H9 (cell line): ENCODE data around the gene BLTP3A. TPM values are rescaled to one million over a fixed set of nuclear protein-coding genes. Genes with fewer than 3 reads are reported as not detected.

Experiments
- DNase-seq: peaks from one replicate; pipeline ENCODE4 v3.0.0-alpha.2; 2017
- H2AFZ ChIP-seq: one replicate; pipeline ENCODE4 v1.6.1; 2013; ENCODE audit warnings: mild to moderate bottlenecking, low read length, control low read depth, moderate library complexity
- H2AK5ac ChIP-seq: 2 replicates; pipeline ENCODE4 v1.6.1; 2013; ENCODE audit warnings: low read length, control low read depth, mixed read lengths; ENCODE audit not compliant: insufficient read length
- H2BK120ac ChIP-seq: one replicate; pipeline ENCODE4 v1.6.1; 2013; ENCODE audit warnings: low read depth, mild to moderate bottlenecking, low read length, control low read depth, inconsistent platforms; ENCODE audit not compliant: poor library complexity, severe bottlenecking
- H2BK12ac ChIP-seq: 2 replicates; pipeline ENCODE4 v1.6.1; 2013; ENCODE audit warnings: low read length, control low read depth, mixed read lengths, low read depth; ENCODE audit not compliant: insufficient read length
- H2BK15ac ChIP-seq: 2 replicates; pipeline ENCODE4 v1.6.1; 2013; ENCODE audit warnings: low read depth, low read length, control low read depth
- H2BK20ac ChIP-seq: one replicate; pipeline ENCODE4 v1.6.1; 2013; ENCODE audit warnings: low read depth, mild to moderate bottlenecking, low read length, control low read depth, inconsistent platforms; ENCODE audit not compliant: poor library complexity, severe bottlenecking
- H2BK5ac ChIP-seq: 2 replicates; pipeline ENCODE4 v1.6.1; 2013; ENCODE audit warnings: low read length, control low read depth, mixed read lengths; ENCODE audit not compliant: insufficient read length
- H3K14ac ChIP-seq: 2 replicates; pipeline ENCODE4 v1.6.1; 2013; ENCODE audit warnings: low read length, control low read depth; ENCODE audit not compliant: insufficient read depth
- H3K18ac ChIP-seq: 2 replicates; pipeline ENCODE4 v1.6.1; 2013; ENCODE audit warnings: low read depth, mild to moderate bottlenecking, mixed read lengths, low read length, control low read depth; ENCODE audit not compliant: insufficient read length
- H3K23ac ChIP-seq: 2 replicates; pipeline ENCODE4 v1.6.1; 2013; ENCODE audit warnings: low read length, control low read depth, mixed read lengths, low read depth; ENCODE audit not compliant: insufficient read length
- H3K23me2 ChIP-seq: 2 replicates; pipeline ENCODE4 v1.6.1; 2013; ENCODE audit warnings: low read depth, mild to moderate bottlenecking, mixed read lengths, low read length, control low read depth; ENCODE audit not compliant: insufficient read length, poor library complexity, severe bottlenecking
- H3K27ac ChIP-seq: 2 replicates; pipeline ENCODE4 v1.5.1; 2013; ENCODE audit warnings: low read length, control low read depth, mixed read lengths, low read depth; ENCODE audit not compliant: insufficient read length
- H3K27me3 ChIP-seq: 2 replicates; pipeline ENCODE4 v1.6.1; 2013; ENCODE audit warnings: low read length, control low read depth, inconsistent platforms; ENCODE audit not compliant: insufficient read depth
- H3K4ac ChIP-seq: 2 replicates; pipeline ENCODE4 v1.6.1; 2013; ENCODE audit warnings: low read depth, mild to moderate bottlenecking, control low read depth, inconsistent platforms, low read length, moderate library complexity
- H3K4me1 ChIP-seq: 2 replicates; pipeline ENCODE4 v1.6.1; 2013; ENCODE audit warnings: low read length, control low read depth, inconsistent platforms; ENCODE audit not compliant: insufficient read depth
- H3K4me2 ChIP-seq: 2 replicates; pipeline ENCODE4 v1.6.1; 2013; ENCODE audit warnings: low read length, control low read depth, mixed read lengths; ENCODE audit not compliant: insufficient read length, insufficient read depth
- H3K56ac ChIP-seq: 2 replicates; pipeline ENCODE4 v1.6.1; 2013; ENCODE audit warnings: low read depth, mild to moderate bottlenecking, mixed read lengths, low read length, control low read depth; ENCODE audit not compliant: insufficient read length
- H3K79me1 ChIP-seq: 2 replicates; pipeline ENCODE4 v1.6.1; 2013; ENCODE audit warnings: low read depth, mild to moderate bottlenecking, moderate library complexity, low read length, control low read depth, inconsistent platforms; ENCODE audit not compliant: insufficient read depth, poor library complexity, severe bottlenecking
- H3K79me2 ChIP-seq: 2 replicates; pipeline ENCODE4 v1.6.1; 2013; ENCODE audit warnings: low read length, control low read depth, inconsistent platforms; ENCODE audit not compliant: insufficient read depth
- H3K9ac ChIP-seq: 2 replicates; pipeline ENCODE4 v1.6.1; 2013; ENCODE audit warnings: low read length, control low read depth, mixed read lengths; ENCODE audit not compliant: insufficient read length; ENCODE audit errors: extremely low read depth
- H3K9me3 ChIP-seq: one replicate; pipeline ENCODE4 v1.6.1; 2013; ENCODE audit warnings: low read depth, low read length, inconsistent platforms; ENCODE audit not compliant: control insufficient read depth
- H3T11ph ChIP-seq: one replicate; pipeline ENCODE4 v1.6.1; 2013; ENCODE audit warnings: mild to moderate bottlenecking, low read length, control low read depth, inconsistent platforms
- H4K20me1 ChIP-seq: one replicate; pipeline ENCODE4 v1.6.1; 2013; ENCODE audit not compliant: control insufficient read depth, insufficient read length, insufficient read depth
- H4K5ac ChIP-seq: 2 replicates; pipeline ENCODE4 v1.6.1; 2013; ENCODE audit warnings: low read depth, mild to moderate bottlenecking, mixed read lengths, low read length, control low read depth; ENCODE audit not compliant: insufficient read length
- H4K8ac ChIP-seq: replicated peaks from 2 replicates; pipeline ENCODE4 v1.6.1; 2013; ENCODE audit warnings: low read length, control low read depth, mixed read lengths, low read depth; ENCODE audit not compliant: insufficient read length
- H4K91ac ChIP-seq: 2 replicates; pipeline ENCODE4 v1.6.1; 2013; ENCODE audit warnings: low read depth, mild to moderate bottlenecking, moderate library complexity, mixed read lengths, low read length, control low read depth; ENCODE audit not compliant: insufficient read length
- H3K27ac Mint-ChIP-seq, 3 experiments: 2 replicates in 2 of 3; 3 replicates in 1 of 3; pipeline ENCODE4 v1.8.0; 2020 to 2021; ENCODE audit warnings: mixed read lengths in 3 of 3, mild to moderate bottlenecking in 1 of 3, moderate library complexity in 1 of 3
- H3K27me3 Mint-ChIP-seq: 2 replicates; pipeline ENCODE4 v1.8.0; 2021; ENCODE audit warnings: low read depth, mild to moderate bottlenecking, moderate library complexity, mixed read lengths
- H3K36me3 Mint-ChIP-seq, 3 experiments: 2 replicates in 2 of 3; 3 replicates in 1 of 3; pipeline ENCODE4 v1.8.0; 2020 to 2021; ENCODE audit warnings: low read depth in 3 of 3, mixed read lengths in 3 of 3; ENCODE audit not compliant: insufficient read depth in 1 of 3
- H3K4me1 Mint-ChIP-seq, 2 experiments: 2 replicates each; pipeline ENCODE4 v1.8.0; 2020; ENCODE audit warnings: mixed read lengths in 2 of 2
- H3K4me3 Mint-ChIP-seq, 2 experiments: 2 replicates in 1 of 2; 3 replicates in 1 of 2; pipeline ENCODE4 v1.8.0; 2020 to 2021; ENCODE audit warnings: mild to moderate bottlenecking in 2 of 2, mixed read lengths in 2 of 2, moderate library complexity in 1 of 2
- H3K9me3 Mint-ChIP-seq, 2 experiments: 2 replicates in 1 of 2; 3 replicates in 1 of 2; pipeline ENCODE4 v1.8.0; 2020; ENCODE audit warnings: mild to moderate bottlenecking in 2 of 2, mixed read lengths in 2 of 2, moderate library complexity in 1 of 2
- WGBS: extraction: QIAGEN DNeasy Blood & Tissue Kit; methylation state at CpG from one replicate; pipeline ENCODE4 v1.1.7; 2013; ENCODE audit warnings: missing lambda C conversion rate, low lambda C conversion rate, mixed read lengths; ENCODE audit not compliant: insufficient read length; ENCODE audit errors: extremely low coverage; 5-methylcytosine and 5-hydroxymethylcytosine counted together
- total RNA-seq: library from RNA; stranded (reverse); gene quantifications from 2 replicates; pipeline ENCODE4 v1.2.1, GENCODE V29; 2021
- TF ChIP-seq, protein P1 (sequence below): fragments of 200-600 bp; sonication (generic); conservative IDR thresholded peaks from 3 replicates; pipeline ENCODE4 v1.8.0; 2021; ENCODE audit warnings: antibody characterized with exemption, mild to moderate bottlenecking

Gene BLTP3A
- total RNA-seq, 1 experiment from 2014 or later = 17.8 TPM

DNA sequence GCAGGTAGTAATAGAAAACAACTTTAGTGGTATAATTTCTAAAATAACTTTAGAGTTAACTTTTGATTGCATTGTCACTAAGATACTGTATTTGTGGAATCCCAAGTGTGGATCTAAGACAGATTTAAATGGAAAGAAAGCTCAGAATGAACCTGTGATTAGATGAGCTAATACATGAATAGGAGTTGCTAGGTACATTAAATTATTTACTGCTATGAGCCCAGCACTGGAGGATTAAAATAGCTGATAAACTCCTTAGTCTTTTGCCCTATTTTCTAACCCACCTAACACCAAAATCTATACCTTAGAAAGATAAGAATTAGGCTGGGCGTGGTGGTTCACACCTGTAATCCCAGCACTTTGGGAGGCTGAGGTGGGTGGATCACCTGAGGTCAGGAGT is 23.7 kb upstream of the BLTP3A start:
- no peaks in the 10 kb centered on the region for H3K4me1 ChIP-seq
- H2BK20ac ChIP-seq = no peak overlapping the region
- no peak overlapping the region for H2BK15ac ChIP-seq
- no peak overlapping the region for H4K91ac ChIP-seq
- H3K79me1 ChIP-seq = no peaks in the 10 kb centered on the region
- H2BK120ac ChIP-seq = no peak overlapping the region
- no peak overlapping the region for H3K27ac ChIP-seq
- no peak overlapping the region for H2BK5ac ChIP-seq
- no peak overlapping the region for H3K4ac ChIP-seq
- no peaks in the 10 kb centered on the region for H3K79me2 ChIP-seq
- H2AK5ac ChIP-seq = no peak overlapping the region
- H3K23me2 ChIP-seq = no peaks in the 10 kb centered on the region
- no peaks in the 10 kb centered on the region for H4K20me1 ChIP-seq
- TF ChIP-seq, protein P1, sequence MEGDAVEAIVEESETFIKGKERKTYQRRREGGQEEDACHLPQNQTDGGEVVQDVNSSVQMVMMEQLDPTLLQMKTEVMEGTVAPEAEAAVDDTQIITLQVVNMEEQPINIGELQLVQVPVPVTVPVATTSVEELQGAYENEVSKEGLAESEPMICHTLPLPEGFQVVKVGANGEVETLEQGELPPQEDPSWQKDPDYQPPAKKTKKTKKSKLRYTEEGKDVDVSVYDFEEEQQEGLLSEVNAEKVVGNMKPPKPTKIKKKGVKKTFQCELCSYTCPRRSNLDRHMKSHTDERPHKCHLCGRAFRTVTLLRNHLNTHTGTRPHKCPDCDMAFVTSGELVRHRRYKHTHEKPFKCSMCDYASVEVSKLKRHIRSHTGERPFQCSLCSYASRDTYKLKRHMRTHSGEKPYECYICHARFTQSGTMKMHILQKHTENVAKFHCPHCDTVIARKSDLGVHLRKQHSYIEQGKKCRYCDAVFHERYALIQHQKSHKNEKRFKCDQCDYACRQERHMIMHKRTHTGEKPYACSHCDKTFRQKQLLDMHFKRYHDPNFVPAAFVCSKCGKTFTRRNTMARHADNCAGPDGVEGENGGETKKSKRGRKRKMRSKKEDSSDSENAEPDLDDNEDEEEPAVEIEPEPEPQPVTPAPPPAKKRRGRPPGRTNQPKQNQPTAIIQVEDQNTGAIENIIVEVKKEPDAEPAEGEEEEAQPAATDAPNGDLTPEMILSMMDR = no peak
- Mint-ChIP-seq H3K27me3 (no peaks in the 10 kb centered on the region), H3K4me3 (no peak overlapping the region), H3K27ac (no peak overlapping the region), H3K9me3 (no peaks in the 10 kb centered on the region), H3K36me3 (peaks cover 29 to 85% (median 70%) of the 10 kb centered on the region in 3 experiments), H3K4me1 (no peaks in the 10 kb centered on the region)
- H3K9ac ChIP-seq = no peak overlapping the region
- WGBS = no CpG with 5 or more reads among the region's 1 CpG
- no peak overlapping the region for H3K14ac ChIP-seq
- H3K9me3 ChIP-seq = no peaks in the 10 kb centered on the region
- H3K27me3 ChIP-seq = no peaks in the 10 kb centered on the region
- H2BK12ac ChIP-seq = no peak overlapping the region
- H3K18ac ChIP-seq = no peak overlapping the region
- H4K5ac ChIP-seq = no peak overlapping the region
- no peak for DNase-seq
- no peak overlapping the region for H3K56ac ChIP-seq
- no peak overlapping the region for H3K4me2 ChIP-seq
- no peak overlapping the region for H3T11ph ChIP-seq
- H3K23ac ChIP-seq = no peak overlapping the region
- H4K8ac ChIP-seq = no peak overlapping the region
- H2AFZ ChIP-seq = no peak overlapping the region
